ENCODE results near the gene RAD9A.

The RAD9A gene

GRCh38 chr11:67356387-67356863 lies 35.4 kb upstream of the RAD9A start:
- intact Hi-C loops (cut with DNase I): no loop called here
- DNase-seq: peak in 3 of 10 donors; percentile 47 to 72 (median 57)

GRCh38 chr11:67356864-67357561 lies 34.8 kb upstream of the RAD9A start:
- peak in 8 of 10 donors; percentile 32 to 89 (median 56) for DNase-seq
- intact Hi-C loops (cut with DNase I): no loop called here

GRCh38 chr11:67357831-67358670 lies 33.7 kb upstream of the RAD9A start:
- DNase-seq: peak in 2 of 10 donors; percentile 19 to 33
- intact Hi-C loops (cut with DNase I): no loop called here

- DNase-seq: no peak
- intact Hi-C loops (cut with DNase I): no loop called here
Measured at GRCh38 chr11:67364169-67364568, 27.6 kb upstream of the RAD9A start.

DNA sequence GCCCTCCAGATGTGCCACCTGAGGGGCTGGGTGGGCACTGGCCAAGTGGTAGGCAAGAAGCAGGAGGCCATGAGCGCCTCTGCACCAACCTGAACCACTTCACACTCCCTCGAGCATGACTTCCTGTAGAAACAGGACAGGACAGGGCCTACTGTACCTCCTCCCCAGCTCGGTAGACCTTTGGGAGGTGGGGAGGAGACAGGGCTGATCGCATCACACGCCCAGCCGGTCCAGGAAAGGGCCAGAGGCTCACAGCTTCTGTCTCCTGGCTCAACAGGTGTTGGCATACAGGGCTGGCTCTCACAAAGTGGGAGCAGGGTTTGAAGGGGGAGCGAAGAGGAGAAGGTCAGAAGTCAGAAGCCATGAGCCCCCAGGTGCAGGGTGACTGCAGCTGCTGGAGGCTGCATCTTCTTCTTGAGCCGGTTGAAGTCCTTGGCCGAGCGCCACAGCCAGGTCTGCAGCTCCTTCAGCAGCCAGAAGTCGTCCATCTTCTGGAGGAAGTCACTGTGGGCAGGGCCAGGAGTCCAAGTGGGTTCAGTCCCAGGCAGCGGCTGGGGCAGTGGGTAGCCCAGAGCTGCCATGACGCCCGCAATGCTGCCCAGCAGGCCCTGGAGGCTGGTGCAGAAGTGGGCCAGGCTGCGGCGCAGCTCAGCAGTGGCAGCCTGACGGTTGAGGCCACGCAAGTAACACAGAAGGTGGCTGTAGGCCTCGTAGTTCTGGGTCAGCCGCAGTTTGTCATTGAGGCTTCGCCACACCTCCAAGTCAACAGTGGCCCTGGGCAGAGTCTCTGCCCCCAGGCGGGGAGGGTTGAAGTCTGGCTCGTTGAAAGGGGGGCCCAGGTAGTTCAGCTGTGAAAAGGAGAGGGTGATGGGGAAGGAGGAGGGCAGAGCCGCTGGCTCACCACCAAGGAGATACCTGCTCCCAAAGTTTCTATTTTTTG lies 26.7 kb upstream of the RAD9A start:
- intact Hi-C loops (cut with DNase I): no loop called here
- DNase-seq: peak in 1 of 10 donors; percentile 78

GRCh38 chr11:67365736-67366444 lies 25.9 kb upstream of the RAD9A start:
- peak in 8 of 10 donors; percentile 54 to 94 (median 70) for DNase-seq
- intact Hi-C loops (cut with DNase I): no loop called here

DNA sequence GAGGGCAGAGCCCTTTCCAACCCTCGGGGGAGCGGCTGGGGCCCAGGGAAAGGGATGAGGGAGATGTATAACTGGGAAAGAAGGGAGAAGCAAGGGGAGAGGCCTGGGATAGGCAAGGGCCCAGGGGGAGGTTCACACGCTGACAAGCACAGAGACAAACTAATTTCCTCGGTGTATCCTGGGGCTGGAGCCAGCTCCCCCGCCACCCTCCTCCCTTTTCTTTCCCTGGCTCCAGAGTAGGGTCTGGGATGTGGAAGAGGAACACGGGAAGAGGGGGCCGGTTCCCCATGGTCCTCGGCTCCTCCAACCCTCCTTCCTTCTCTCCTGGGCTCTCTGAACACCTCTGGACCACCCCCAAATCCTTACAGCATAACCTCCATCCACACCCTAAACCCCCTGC lies 25.2 kb upstream of the RAD9A start:
- DNase-seq: peak in 1 of 10 donors; percentile 79
- intact Hi-C loops (cut with DNase I): no loop called here

DNA sequence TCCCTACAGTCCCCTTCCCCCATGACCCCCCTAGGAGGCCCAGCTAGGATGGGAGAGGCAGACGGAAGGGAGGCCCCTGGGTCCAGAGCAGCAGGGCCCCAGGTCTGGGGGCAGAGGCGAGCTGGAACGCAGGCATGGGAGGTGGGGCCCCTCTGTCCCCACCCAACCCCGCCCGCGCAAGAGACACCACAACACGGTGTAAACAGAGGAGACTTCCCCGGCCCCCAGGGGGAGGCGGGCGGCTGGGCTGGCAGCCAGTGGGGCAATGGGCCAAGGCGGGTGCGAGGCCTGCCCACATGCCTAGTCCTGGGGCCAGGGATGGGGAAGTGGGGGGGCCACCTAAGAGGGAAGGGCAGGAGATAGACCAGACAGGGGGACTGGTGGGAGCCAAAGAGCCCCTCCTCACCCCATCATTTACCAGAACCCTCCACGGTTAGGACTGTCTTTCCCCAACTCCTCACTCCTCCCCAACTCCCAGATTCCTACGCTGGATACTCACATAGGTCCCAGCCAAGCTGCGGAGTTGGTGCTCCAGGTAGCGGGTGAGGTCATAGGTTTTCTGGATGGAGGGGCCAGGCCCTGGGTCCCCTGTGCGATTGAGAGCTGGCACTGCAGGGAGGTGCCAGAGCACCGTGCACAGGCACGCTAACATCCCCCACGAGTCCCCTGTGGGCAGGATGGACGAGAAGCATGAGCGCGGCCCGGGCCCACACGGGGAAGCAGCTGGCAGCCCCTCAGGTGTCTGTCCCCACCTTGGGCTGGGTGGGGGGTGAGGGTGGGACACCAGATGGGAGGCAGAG lies 24.6 kb upstream of the RAD9A start:
- intact Hi-C loops (cut with DNase I): no loop called here
- DNase-seq: peak in 1 of 10 donors; percentile 70

DNA sequence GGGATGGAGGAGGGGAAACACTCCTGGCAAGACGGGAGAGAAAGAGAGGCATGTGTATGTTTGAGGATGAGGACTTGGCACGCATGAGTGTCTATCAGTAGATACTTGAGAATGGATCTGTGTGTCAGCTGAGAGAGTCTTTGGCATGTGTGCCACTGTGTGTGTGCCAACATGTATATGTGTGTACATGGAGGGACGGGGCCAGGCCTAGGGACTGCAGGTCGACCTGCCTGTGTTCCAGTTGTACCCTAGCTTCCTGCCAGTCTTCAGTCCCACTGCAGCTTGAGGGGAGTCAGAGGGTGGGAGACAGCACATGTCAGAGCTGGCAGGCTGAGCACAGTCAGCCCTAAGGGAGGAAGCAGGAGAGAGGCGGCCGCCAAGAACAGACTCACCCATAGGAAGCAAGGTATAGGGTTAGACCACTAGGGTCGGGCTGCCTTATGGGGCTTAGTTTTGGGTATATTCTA lies 24.0 kb upstream of the RAD9A start:
- DNase-seq: peak in 1 of 10 donors; percentile 43
- intact Hi-C loops (cut with DNase I): no loop called here

GRCh38 chr11:67368621-67369020 lies 23.2 kb upstream of the RAD9A start:
- DNase-seq: no peak
- intact Hi-C loops (cut with DNase I): no loop called here

GRCh38 chr11:67369275-67369674 lies 22.5 kb upstream of the RAD9A start:
- peak in 1 of 10 donors; percentile 30 for DNase-seq
- intact Hi-C loops (cut with DNase I): no loop called here

- intact Hi-C loops (cut with DNase I): no loop called here
Measured at GRCh38 chr11:67369801-67370284, 21.9 kb upstream of the RAD9A start.

DNA sequence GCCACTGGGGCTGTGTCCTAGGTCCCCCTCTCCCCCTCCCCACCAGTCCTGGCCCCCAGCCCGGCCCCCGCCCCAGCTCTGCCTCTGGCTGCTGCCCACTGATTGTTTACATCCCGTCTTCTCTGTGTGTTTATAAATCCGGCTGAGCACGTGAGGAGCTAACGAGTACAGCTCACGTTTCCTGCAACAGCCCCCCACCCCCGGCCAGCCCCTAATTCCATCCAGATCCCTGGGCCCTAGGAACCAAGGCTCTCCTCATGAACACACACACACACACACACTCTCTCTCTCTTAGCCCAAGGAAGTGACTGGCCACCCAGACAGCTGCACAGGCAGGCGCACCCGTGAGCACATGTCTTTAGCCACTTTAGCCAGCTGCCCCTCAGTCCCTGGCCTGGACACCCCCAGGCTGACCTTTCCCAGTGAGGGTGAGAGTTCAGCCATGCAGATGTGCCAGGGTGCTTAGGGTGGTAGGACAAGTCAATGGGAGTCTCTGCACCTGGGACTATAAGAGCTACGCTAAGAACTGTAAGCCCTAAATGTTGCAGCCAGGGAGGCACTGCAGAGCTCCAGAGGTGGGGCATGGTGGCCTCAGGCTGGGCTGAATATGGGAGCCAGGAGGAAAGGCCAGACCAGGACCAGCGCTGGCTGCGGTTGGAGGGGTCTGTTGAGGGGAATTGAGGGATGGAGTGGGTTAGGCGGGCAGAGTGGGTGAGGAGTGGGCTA lies 21.3 kb upstream of the RAD9A start:
- intact Hi-C loops (cut with DNase I): no loop called here
- no peak for DNase-seq

More at GRCh38 chr11:67369801-67370284, 21.9 kb upstream of the RAD9A start:
- DNase-seq: no peak

DNA sequence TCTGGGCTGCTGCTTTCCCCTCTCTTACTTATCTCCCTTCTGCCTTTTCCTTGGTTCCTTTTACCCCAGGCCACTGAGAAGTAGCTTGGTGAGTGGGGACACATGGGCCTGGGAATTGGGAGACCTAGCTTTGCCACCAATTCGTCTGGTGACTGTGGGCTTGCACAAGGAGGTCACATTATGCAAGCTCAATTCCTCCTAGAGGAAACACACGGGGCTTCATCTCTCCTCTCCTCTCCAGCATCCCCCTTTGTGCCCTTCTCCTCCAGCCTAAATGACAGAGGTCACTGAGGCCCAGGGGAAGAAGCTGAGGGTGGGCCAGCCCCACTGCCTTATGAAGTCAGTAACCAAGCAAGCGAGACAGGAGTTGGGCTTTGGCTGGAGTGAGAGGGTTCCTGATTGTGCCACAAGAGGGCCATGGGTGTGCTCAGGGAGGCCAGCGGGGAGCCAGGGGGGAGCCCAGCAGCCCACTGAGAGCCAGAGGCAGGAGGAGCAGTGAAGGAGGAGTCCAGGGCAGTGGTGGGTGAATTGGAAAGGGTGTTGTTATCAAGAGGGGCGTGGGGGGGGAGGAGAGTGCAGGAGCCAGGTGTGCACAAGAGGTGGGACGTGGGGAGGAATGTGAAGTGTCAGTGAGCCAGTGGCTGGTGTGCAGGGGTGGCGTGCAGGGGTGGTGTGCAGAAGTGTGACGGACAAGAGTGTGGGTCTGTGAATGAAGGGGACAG lies 20.4 kb upstream of the RAD9A start:
- peak in 1 of 10 donors; percentile 67 for DNase-seq
- intact Hi-C loops (cut with DNase I): no loop called here

GRCh38 chr11:67371911-67372320 lies 19.9 kb upstream of the RAD9A start:
- intact Hi-C loops (cut with DNase I): no loop called here
- peak in 1 of 10 donors; percentile 62 for DNase-seq

- intact Hi-C loops (cut with DNase I): no loop called here
- peak in 1 of 10 donors; percentile 65 for DNase-seq
Measured at GRCh38 chr11:67372321-67372992, 19.3 kb upstream of the RAD9A start.
